ENCODE data around the gene BUD13. TPM values are rescaled to one million over a fixed set of nuclear protein-coding genes. Genes with fewer than 3 reads are reported as not detected.
"Not testable (repeated sequence)": the region's sequence is repeated elsewhere in the genome, so short reads cannot be mapped to it uniquely, and the experiment has no call there.

Gene BUD13
- polyA plus RNA-seq, 1 donor = 21.3 TPM

- Histone ChIP-seq H3K27ac (ENCODE audit: low read length) (no peak overlapping the region), H3K36me3 (ENCODE audit: control insufficient read depth, insufficient read depth, low read length) (no peaks in the 10 kb centered on the region), H3K4me3 (ENCODE audit: low read length) (no peak overlapping the region), H3K4me1 (ENCODE audit: control insufficient read depth, insufficient read depth, low read length) (peaks cover 56% of the 10 kb centered on the region), H3K9me3 (ENCODE audit: control insufficient read depth, low read depth, low read length) (no peaks in the 10 kb centered on the region), H3K27me3 (ENCODE audit: control insufficient read depth, insufficient read depth, low read length) (no peaks in the 10 kb centered on the region)
- WGBS (ENCODE audit: insufficient coverage, low lambda C conversion rate) = no CpG with 5 or more reads among the region's 3 CpGs
- peak in 1 of 2 donors; percentile 23 for DNase-seq
Measured at GRCh38 chr11:116811194-116811593, 38.4 kb upstream of the BUD13 start.

DNA sequence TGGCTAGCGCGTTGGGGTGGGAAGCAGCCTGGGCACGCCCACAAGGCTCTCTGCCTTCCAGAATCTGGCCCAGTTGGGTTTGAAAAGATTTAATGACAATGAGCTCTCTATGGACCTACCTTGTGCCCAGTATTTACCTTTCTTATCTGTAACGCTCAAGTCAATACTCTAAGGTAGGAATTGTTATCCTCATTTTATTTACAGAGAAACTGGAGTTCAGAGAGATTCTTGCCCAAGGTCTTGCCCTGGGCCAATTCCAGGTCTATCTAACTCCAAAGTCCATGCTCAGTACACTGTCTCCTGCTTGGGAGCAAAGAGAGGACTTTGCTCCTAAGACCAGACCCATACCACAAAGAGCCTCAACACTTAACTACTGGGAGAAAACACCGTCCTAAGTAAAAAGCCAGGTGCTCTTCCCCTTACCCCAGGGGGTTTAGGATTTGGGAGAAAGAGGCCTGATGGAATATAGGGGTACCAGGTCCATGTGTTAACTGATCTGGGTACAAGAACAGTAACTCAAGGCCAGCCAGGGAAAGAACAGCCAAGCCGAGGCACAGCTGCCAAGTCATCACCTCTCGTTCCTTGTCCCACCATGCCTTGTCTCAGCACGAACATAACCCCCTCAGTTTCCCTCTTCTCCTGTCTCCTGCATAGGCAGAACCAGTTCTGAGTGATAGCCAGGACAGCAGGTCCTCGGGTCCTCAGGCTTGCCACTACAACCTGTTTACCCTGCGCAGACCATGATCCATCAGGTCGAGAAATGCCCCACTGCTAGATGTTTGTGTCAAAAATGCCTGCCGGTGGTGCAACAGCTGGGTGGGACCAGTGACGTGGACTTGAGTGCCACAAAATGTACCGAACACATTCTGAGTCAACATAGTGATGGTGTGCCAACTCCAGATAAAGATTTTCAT lies 35.7 kb upstream of the BUD13 start:
- no peak overlapping the region for H3K4me3 ChIP-seq (ENCODE audit: low read length)
- H3K36me3 ChIP-seq (ENCODE audit: control insufficient read depth, insufficient read depth, low read length) = no peaks in the 10 kb centered on the region
- H3K27me3 ChIP-seq (ENCODE audit: control insufficient read depth, insufficient read depth, low read length) = no peaks in the 10 kb centered on the region
- no peaks in the 10 kb centered on the region for H3K9me3 ChIP-seq (ENCODE audit: control insufficient read depth, low read depth, low read length)
- DNase-seq = peak; percentile 84 to 93
- H3K27ac ChIP-seq (ENCODE audit: low read length) = peak overlapping the region; percentile 88
- WGBS (ENCODE audit: insufficient coverage, low lambda C conversion rate) = no CpG with 5 or more reads among the region's 14 CpGs
- peaks cover 43% of the 10 kb centered on the region for H3K4me1 ChIP-seq (ENCODE audit: control insufficient read depth, insufficient read depth, low read length)

DNA sequence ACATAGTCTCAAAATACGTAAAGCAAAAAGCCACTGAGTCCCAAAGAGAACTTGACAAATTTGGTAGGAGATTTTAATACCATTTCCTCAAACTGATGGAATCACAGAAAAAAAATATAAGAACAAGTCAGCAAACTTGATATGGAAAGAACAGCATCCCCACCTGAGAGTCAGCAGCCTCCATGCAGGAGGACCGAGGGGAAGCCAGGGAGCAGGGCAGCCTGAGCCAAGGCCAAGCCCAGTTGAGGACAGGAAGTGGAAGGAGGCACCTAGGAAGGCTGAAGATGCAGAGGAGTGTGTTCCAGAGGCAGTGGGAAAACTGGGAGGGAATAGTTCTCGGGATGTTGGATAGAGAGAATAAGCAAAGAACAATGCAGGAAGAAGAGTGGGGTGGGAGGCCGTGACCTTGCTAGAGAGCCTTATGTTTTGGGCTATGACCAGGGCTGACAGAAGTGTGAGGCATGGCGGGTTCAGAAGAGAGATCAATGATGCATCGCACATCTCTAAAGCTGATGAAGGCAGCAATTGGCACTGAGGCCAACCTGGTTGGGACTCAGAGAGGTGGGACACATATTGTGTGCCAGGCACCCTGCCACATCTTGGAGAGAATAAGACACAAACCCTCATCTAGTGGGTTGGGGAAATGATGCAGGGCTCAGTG lies 34.9 kb upstream of the BUD13 start:
- H3K36me3 ChIP-seq (ENCODE audit: control insufficient read depth, insufficient read depth, low read length) = no peaks in the 10 kb centered on the region
- DNase-seq = no peak
- 80% methylated on average over 2 of the region's 6 CpGs for WGBS (ENCODE audit: insufficient coverage, low lambda C conversion rate)
- H3K9me3 ChIP-seq (ENCODE audit: control insufficient read depth, low read depth, low read length) = no peaks in the 10 kb centered on the region
- peak overlapping the region; percentile 88 for H3K27ac ChIP-seq (ENCODE audit: low read length)
- no peaks in the 10 kb centered on the region for H3K27me3 ChIP-seq (ENCODE audit: control insufficient read depth, insufficient read depth, low read length)
- H3K4me3 ChIP-seq (ENCODE audit: low read length) = no peak overlapping the region
- H3K4me1 ChIP-seq (ENCODE audit: control insufficient read depth, insufficient read depth, low read length) = peaks cover 36% of the 10 kb centered on the region

GRCh38 chr11:116804001-116804400 lies 31.2 kb upstream of the BUD13 start:
- whole genome bisulfite sequencing (ENCODE audit: insufficient coverage, low lambda C conversion rate) = no CpG with 5 or more reads among the region's 3 CpGs
- Histone ChIP-seq H3K27ac (ENCODE audit: low read length) (no peak overlapping the region), H3K4me3 (ENCODE audit: low read length) (no peak overlapping the region), H3K9me3 (ENCODE audit: control insufficient read depth, low read depth, low read length) (no peaks in the 10 kb centered on the region), H3K36me3 (ENCODE audit: control insufficient read depth, insufficient read depth, low read length) (no peaks in the 10 kb centered on the region), H3K4me1 (ENCODE audit: control insufficient read depth, insufficient read depth, low read length) (peaks cover 26% of the 10 kb centered on the region), H3K27me3 (ENCODE audit: control insufficient read depth, insufficient read depth, low read length) (no peaks in the 10 kb centered on the region)
- DNase-seq = no peak

DNA sequence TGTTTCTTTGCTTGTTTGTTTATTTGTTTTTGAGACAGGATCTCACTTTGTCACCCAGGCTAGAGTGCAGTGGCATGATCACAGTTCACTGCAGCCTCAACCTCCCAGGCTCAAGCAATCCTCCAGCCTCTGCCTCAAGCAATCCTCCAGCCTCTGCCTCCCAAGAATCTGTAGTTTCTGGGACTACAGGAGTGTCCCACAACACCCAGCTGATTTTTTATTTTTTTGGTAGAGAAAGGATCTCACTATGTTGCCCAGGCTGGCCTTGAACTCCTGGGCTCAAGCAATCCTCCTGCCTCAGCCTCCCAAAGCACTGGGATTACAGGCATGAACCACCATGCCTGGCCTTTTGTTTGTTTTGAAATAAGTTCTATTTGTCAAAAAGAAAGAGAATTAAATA lies 28.9 kb upstream of the BUD13 start:
- not testable (repeated sequence) for H3K4me3 ChIP-seq (ENCODE audit: low read length); DNase-seq; H3K4me1 ChIP-seq (ENCODE audit: control insufficient read depth, insufficient read depth, low read length); H3K9me3 ChIP-seq (ENCODE audit: control insufficient read depth, low read depth, low read length); H3K27me3 ChIP-seq (ENCODE audit: control insufficient read depth, insufficient read depth, low read length); H3K36me3 ChIP-seq (ENCODE audit: control insufficient read depth, insufficient read depth, low read length); H3K27ac ChIP-seq (ENCODE audit: low read length)

- no CpG with 5 or more reads among the region's 2 CpGs for WGBS (ENCODE audit: insufficient coverage, low lambda C conversion rate)
- no peaks in the 10 kb centered on the region for H3K27me3 ChIP-seq (ENCODE audit: control insufficient read depth, insufficient read depth, low read length)
- H3K4me3 ChIP-seq (ENCODE audit: low read length) = no peak overlapping the region
- H3K36me3 ChIP-seq (ENCODE audit: control insufficient read depth, insufficient read depth, low read length) = no peaks in the 10 kb centered on the region
- DNase-seq = no peak
- no peak overlapping the region for H3K27ac ChIP-seq (ENCODE audit: low read length)
- H3K4me1 ChIP-seq (ENCODE audit: control insufficient read depth, insufficient read depth, low read length) = no peaks in the 10 kb centered on the region
- no peaks in the 10 kb centered on the region for H3K9me3 ChIP-seq (ENCODE audit: control insufficient read depth, low read depth, low read length)
Measured at GRCh38 chr11:116800610-116801009, 27.8 kb upstream of the BUD13 start.

DNA sequence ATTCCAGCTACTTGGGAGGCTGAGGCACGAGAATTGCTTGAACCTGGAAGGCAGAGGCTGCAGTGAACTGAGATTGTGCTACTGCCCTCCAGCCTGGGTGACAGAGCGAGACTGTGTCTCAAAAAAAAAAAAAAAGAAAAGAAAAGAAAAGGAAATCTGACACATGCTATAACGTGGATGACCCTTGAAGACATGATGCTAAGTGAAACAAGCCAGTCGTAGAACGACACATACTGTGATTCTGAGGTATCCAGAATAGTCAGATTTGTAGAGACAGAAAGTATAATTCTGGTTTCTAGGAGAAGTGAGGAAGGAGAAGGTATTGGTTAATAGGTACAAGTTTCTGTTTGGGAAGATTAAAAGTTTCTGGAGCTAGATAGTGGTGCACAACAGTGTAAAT lies 25.6 kb upstream of the BUD13 start:
- Histone ChIP-seq H3K27me3 (ENCODE audit: control insufficient read depth, insufficient read depth, low read length) (no peaks in the 10 kb centered on the region), H3K4me3 (ENCODE audit: low read length) (no peak overlapping the region), H3K36me3 (ENCODE audit: control insufficient read depth, insufficient read depth, low read length) (no peaks in the 10 kb centered on the region), H3K9me3 (ENCODE audit: control insufficient read depth, low read depth, low read length) (no peaks in the 10 kb centered on the region), H3K4me1 (ENCODE audit: control insufficient read depth, insufficient read depth, low read length) (no peaks in the 10 kb centered on the region), H3K27ac (ENCODE audit: low read length) (no peak overlapping the region)
- DNase-seq = no peak
- WGBS (ENCODE audit: insufficient coverage, low lambda C conversion rate) = 100% methylated on average over 1 of the region's 5 CpGs

DNA sequence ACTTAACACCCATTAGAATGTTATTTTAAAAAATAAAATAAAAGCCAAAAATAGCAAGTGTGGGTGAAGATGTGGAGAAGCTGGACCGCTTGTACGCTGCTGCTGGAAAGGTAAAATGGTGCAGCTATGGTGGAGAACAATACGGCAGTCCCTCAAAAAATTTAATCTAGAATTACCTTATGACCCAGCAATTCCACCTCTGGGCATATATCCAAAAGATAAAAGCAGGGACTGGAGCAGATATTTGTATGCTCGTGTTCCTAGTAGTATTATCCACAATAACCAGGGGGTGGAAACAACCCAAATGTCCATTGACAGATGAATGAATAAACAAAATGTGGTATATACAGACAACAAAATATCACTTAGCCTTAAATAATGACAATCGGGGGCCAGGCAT lies 25.0 kb upstream of the BUD13 start:
- WGBS (ENCODE audit: insufficient coverage, low lambda C conversion rate) = 70% methylated on average over 4 of the region's 5 CpGs
- no peaks in the 10 kb centered on the region for H3K27me3 ChIP-seq (ENCODE audit: control insufficient read depth, insufficient read depth, low read length)
- no peak for DNase-seq
- H3K27ac ChIP-seq (ENCODE audit: low read length) = no peak overlapping the region
- no peaks in the 10 kb centered on the region for H3K9me3 ChIP-seq (ENCODE audit: control insufficient read depth, low read depth, low read length)
- no peaks in the 10 kb centered on the region for H3K36me3 ChIP-seq (ENCODE audit: control insufficient read depth, insufficient read depth, low read length)
- no peak overlapping the region for H3K4me3 ChIP-seq (ENCODE audit: low read length)
- H3K4me1 ChIP-seq (ENCODE audit: control insufficient read depth, insufficient read depth, low read length) = no peaks in the 10 kb centered on the region

- DNase-seq = no peak
- H3K27ac ChIP-seq (ENCODE audit: low read length) = no peak overlapping the region
- H3K9me3 ChIP-seq (ENCODE audit: control insufficient read depth, low read depth, low read length) = no peaks in the 10 kb centered on the region
- H3K36me3 ChIP-seq (ENCODE audit: control insufficient read depth, insufficient read depth, low read length) = no peaks in the 10 kb centered on the region
- no peak overlapping the region for H3K4me3 ChIP-seq (ENCODE audit: low read length)
- H3K4me1 ChIP-seq (ENCODE audit: control insufficient read depth, insufficient read depth, low read length) = peaks cover 12% of the 10 kb centered on the region
- no peaks in the 10 kb centered on the region for H3K27me3 ChIP-seq (ENCODE audit: control insufficient read depth, insufficient read depth, low read length)
- 80% methylated on average over 1 of the region's 1 CpG for WGBS (ENCODE audit: insufficient coverage, low lambda C conversion rate)
Measured at GRCh38 chr11:116796548-116796947, 23.8 kb upstream of the BUD13 start.

GRCh38 chr11:116794851-116795250 lies 22.1 kb upstream of the BUD13 start:
- H3K4me1 ChIP-seq (ENCODE audit: control insufficient read depth, insufficient read depth, low read length) = peaks cover 21% of the 10 kb centered on the region
- no peaks in the 10 kb centered on the region for H3K36me3 ChIP-seq (ENCODE audit: control insufficient read depth, insufficient read depth, low read length)
- no peak for DNase-seq
- no peaks in the 10 kb centered on the region for H3K9me3 ChIP-seq (ENCODE audit: control insufficient read depth, low read depth, low read length)
- no CpG with 5 or more reads among the region's 2 CpGs for WGBS (ENCODE audit: insufficient coverage, low lambda C conversion rate)
- no peak overlapping the region for H3K4me3 ChIP-seq (ENCODE audit: low read length)
- H3K27ac ChIP-seq (ENCODE audit: low read length) = no peak overlapping the region
- H3K27me3 ChIP-seq (ENCODE audit: control insufficient read depth, insufficient read depth, low read length) = no peaks in the 10 kb centered on the region

DNA sequence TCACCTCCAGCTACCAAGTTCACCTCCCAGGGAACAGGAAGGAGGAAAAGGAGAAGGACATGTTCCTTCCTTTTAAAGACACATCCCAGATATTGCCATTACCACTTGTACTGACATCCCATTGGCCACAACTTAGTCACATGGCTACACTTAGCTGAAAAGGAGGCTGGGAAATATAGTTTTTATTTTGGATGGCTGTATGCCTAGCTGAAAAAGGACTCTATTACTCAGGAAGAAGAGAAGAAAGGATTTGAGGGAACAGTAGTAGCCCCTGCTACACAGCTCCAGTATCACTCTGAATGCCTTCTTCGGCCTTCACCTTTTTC lies 20.9 kb upstream of the BUD13 start:
- no peaks in the 10 kb centered on the region for H3K9me3 ChIP-seq (ENCODE audit: control insufficient read depth, low read depth, low read length)
- H3K36me3 ChIP-seq (ENCODE audit: control insufficient read depth, insufficient read depth, low read length) = no peaks in the 10 kb centered on the region
- no peak for DNase-seq
- WGBS (ENCODE audit: insufficient coverage, low lambda C conversion rate) = no CpG with 5 or more reads among the region's 1 CpG
- no peak overlapping the region for H3K27ac ChIP-seq (ENCODE audit: low read length)
- H3K4me3 ChIP-seq (ENCODE audit: low read length) = no peak overlapping the region
- H3K27me3 ChIP-seq (ENCODE audit: control insufficient read depth, insufficient read depth, low read length) = no peaks in the 10 kb centered on the region
- H3K4me1 ChIP-seq (ENCODE audit: control insufficient read depth, insufficient read depth, low read length) = peaks cover 25% of the 10 kb centered on the region

Measured in large intestine (tissue), 3 donors.